HG03064 (cell line): ENCODE data around the gene PLBD2.

Source experiments
- ATAC-seq: cut with Tn5 transposase; IDR thresholded peaks from one replicate; pipeline ENCODE4 v1.9.1; 2021; ENCODE audit warnings: low read depth; ENCODE audit not compliant: unreplicated experiment

The PLBD2 gene

GRCh38 chr12:113438523-113439300 lies 80.3 kb downstream of the PLBD2 start:
- ATAC-seq: no peak

GRCh38 chr12:113439301-113439597 lies 80.9 kb downstream of the PLBD2 start:
- ATAC-seq: no peak

GRCh38 chr12:113439606-113440030 lies 81.2 kb downstream of the PLBD2 start:
- no peak for ATAC-seq

- no peak for ATAC-seq
These were observed 81.9 kb downstream of the PLBD2 start for GRCh38 chr12:113440336-113440735.
